GM18520 (cell line): ENCODE data around the gene RABGAP1.

Experiments used
- ATAC-seq: cut with Tn5 transposase; IDR thresholded peaks from one replicate; pipeline ENCODE4 v1.9.1; 2021; ENCODE audit not compliant: unreplicated experiment

RABGAP1 gene

GRCh38 chr9:123107639-123108285, 166.9 kb downstream of the RABGAP1 start:
- ATAC-seq: no peak

GRCh38 chr9:123108976-123109375, 168.2 kb downstream of the RABGAP1 start:
- ATAC-seq: no peak

- no peak for ATAC-seq
These were observed 168.9 kb downstream of the RABGAP1 start for GRCh38 chr9:123109540-123110279.

- no peak for ATAC-seq
These were observed 170.7 kb downstream of the RABGAP1 start for GRCh38 chr9:123111427-123112014.

GRCh38 chr9:123112015-123112975, 171.5 kb downstream of the RABGAP1 start:
- no peak for ATAC-seq

- ATAC-seq: no peak
These were observed 172.4 kb downstream of the RABGAP1 start for GRCh38 chr9:123113185-123113584.

GRCh38 chr9:123115146-123115913, 174.5 kb downstream of the RABGAP1 start:
- ATAC-seq: no peak

- no peak for ATAC-seq
These were observed 175.2 kb downstream of the RABGAP1 start for GRCh38 chr9:123116036-123116435.

- ATAC-seq: no peak
These were observed 178.7 kb downstream of the RABGAP1 start for GRCh38 chr9:123119566-123119965.

- no peak for ATAC-seq
These were observed 179.3 kb downstream of the RABGAP1 start for GRCh38 chr9:123120131-123120530.

GRCh38 chr9:123120953-123121352, 180.1 kb downstream of the RABGAP1 start:
- ATAC-seq: no peak

GRCh38 chr9:123121457-123121856, 180.6 kb downstream of the RABGAP1 start:
- no peak for ATAC-seq

- no peak for ATAC-seq
These were observed 186.8 kb downstream of the RABGAP1 start for GRCh38 chr9:123127512-123128075.

- no peak for ATAC-seq
These were observed 187.8 kb downstream of the RABGAP1 start for GRCh38 chr9:123128591-123128990.

- no peak for ATAC-seq
These were observed 188.6 kb downstream of the RABGAP1 start for GRCh38 chr9:123129423-123129822.

- ATAC-seq: no peak
These were observed 190.4 kb downstream of the RABGAP1 start for GRCh38 chr9:123131258-123131657.

GRCh38 chr9:123131993-123132392, 191.2 kb downstream of the RABGAP1 start:
- ATAC-seq: no peak

- ATAC-seq: no peak
These were observed 191.9 kb downstream of the RABGAP1 start for GRCh38 chr9:123132696-123133095.

GRCh38 chr9:123135430-123135829, 194.6 kb downstream of the RABGAP1 start:
- no peak for ATAC-seq

- ATAC-seq: no peak
These were observed 197.3 kb downstream of the RABGAP1 start for GRCh38 chr9:123138163-123138562.
